Glutamatergic neuron (in vitro differentiated cells): ENCODE results near the gene SLC66A2. TPM values are rescaled to one million over a fixed set of nuclear protein-coding genes. Genes with fewer than 3 reads are reported as not detected.

Experiments
- DNase-seq: peaks from one replicate; pipeline ENCODE4 v3.0.0; 2022
- H3K27ac Mint-ChIP-seq: one replicate; pipeline ENCODE4 v1.8.0; 2020; ENCODE audit warnings: mild to moderate bottlenecking, mixed read lengths, inconsistent platforms; ENCODE audit not compliant: unreplicated experiment
- H3K27me3 Mint-ChIP-seq: one replicate; pipeline ENCODE4 v1.8.0; 2020; ENCODE audit warnings: mild to moderate bottlenecking, moderate library complexity, mixed read lengths, inconsistent platforms; ENCODE audit not compliant: unreplicated experiment
- H3K36me3 Mint-ChIP-seq: one replicate; pipeline ENCODE4 v1.8.0; 2020; ENCODE audit warnings: mild to moderate bottlenecking, mixed read lengths, inconsistent platforms; ENCODE audit not compliant: unreplicated experiment
- H3K4me1 Mint-ChIP-seq: one replicate; pipeline ENCODE4 v1.8.0; 2020; ENCODE audit warnings: mild to moderate bottlenecking, low read depth, mixed read lengths, inconsistent platforms; ENCODE audit not compliant: unreplicated experiment
- H3K4me3 Mint-ChIP-seq: one replicate; pipeline ENCODE4 v1.8.0; 2020; ENCODE audit warnings: mild to moderate bottlenecking, mixed read lengths, inconsistent platforms; ENCODE audit not compliant: unreplicated experiment
- H3K9me3 Mint-ChIP-seq: one replicate; pipeline ENCODE4 v1.8.0; 2020; ENCODE audit warnings: mild to moderate bottlenecking, moderate library complexity, mixed read lengths, inconsistent platforms; ENCODE audit not compliant: unreplicated experiment
- CTCF ChIP-seq: fragments of 200-600 bp; sonication (generic); IDR thresholded peaks from one replicate; pipeline ENCODE4 v1.5.0; 2021; ENCODE audit not compliant: partially characterized antibody, unreplicated experiment
- total RNA-seq: library from RNA; stranded (reverse); fragmentation: NEBNext Ultra II Directional; extraction: Animal tissue kit (Norgen Biotek cat#: 25700); gene quantifications from one replicate; pipeline ENCODE4 v1.2.1, GENCODE V29; 2021; ENCODE audit not compliant: unreplicated experiment

The SLC66A2 gene
- total RNA-seq, 1 donor from 2014 or later, result 56.6 TPM

DNA sequence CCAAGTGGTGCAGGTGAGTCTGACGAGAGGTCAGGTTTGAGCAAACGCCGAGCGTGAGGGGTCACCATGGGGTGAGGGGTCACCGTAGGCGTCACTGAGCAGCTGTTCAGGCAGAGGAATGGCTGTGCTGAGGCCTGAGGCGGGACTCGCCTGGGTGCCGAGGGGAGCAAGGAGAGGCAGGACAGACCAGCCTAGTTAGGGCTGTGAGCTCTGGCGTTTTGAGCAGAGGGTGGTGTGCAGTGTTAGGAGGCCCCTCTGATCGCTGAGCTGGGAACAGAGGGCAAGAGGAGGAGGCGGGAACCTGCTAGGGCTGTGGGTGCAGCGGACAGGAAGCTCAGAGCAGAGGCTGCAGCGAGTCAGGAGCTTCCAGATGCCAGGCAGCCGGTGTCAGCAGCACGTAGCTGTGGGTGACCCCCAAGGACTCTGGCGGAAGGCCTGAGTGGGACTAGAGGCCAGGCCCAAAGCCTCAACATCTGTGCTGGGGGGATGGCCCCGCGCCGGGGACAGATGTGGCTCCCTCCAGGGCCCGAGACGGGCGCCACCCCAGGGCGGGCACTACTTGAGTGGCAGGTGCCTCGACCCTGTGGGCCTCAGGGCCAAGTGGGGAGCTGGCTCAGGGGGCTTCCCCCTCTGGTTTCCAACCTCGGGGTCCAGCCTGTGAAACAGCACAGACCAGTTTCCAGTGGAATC is 98.0 kb downstream of the SLC66A2 start:
- DNase-seq, result no peak
- H3K36me3 Mint-ChIP-seq, result peaks cover 5% of the 10 kb centered on the region
- no peak overlapping the region for H3K27ac Mint-ChIP-seq
- peaks cover 14% of the 10 kb centered on the region for H3K4me1 Mint-ChIP-seq
- H3K4me3 Mint-ChIP-seq, result peak overlapping the region; percentile 46
- no peak for TF ChIP-seq CTCF
- peaks cover 10% of the 10 kb centered on the region for H3K27me3 Mint-ChIP-seq
- H3K9me3 Mint-ChIP-seq, result peaks cover 9% of the 10 kb centered on the region

DNA sequence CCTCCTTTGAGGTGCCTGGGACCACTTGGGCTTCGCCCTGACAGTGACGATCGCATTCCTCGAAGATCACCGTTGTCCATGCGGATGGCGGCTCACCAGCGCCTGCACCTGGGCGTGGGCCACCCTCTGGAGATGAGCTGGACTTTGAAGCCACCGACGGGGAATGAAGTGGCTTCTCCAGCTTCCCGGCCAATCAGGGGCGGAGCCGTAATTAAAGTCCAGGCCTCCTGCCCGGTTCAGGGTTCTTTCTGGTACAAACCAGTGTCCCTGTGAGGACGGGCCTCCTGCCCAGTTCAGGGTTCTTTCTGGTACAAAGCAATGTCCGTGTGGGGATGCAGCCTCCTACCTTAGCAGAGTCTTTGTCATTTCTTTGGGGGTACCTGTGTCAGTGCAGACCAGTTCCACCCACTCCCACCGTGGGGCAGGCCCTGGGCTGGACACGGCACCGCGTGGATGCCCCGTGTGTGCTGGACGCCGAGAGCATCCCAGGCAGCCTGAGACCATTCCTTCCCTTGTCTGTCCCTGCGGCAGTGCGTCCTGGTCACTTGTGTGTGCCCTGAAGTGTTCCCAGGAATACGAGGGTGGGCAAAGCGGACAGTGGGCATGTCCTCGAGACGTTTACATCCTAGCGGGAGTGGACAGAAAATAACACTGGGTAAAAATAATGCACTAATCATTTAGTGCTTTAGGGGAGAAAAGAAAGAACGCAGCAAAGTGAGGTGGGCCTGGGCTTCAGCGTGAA is 98.7 kb downstream of the SLC66A2 start:
- Mint-ChIP-seq H3K4me3 (peak overlapping the region; percentile 46), H3K36me3 (peaks cover 5% of the 10 kb centered on the region), H3K27ac (no peak overlapping the region), H3K27me3 (peaks cover 9% of the 10 kb centered on the region), H3K9me3 (peaks cover 9% of the 10 kb centered on the region), H3K4me1 (peaks cover 14% of the 10 kb centered on the region)
- no peak for TF ChIP-seq CTCF
- no peak for DNase-seq

Other genes starting within 250 kb of the SLC66A2 start
- 1.6 TPM for gene KCNG2, start 153.7 kb downstream of the SLC66A2 start, total RNA-seq
- not detected for gene HSBP1L1, start 13.0 kb upstream of the SLC66A2 start, total RNA-seq
- gene TXNL4A, start 36.9 kb upstream of the SLC66A2 start, total RNA-seq, result 104 TPM
- 94.6 TPM for gene RBFA, start 82.8 kb upstream of the SLC66A2 start, total RNA-seq
- gene ADNP2, start 157.6 kb upstream of the SLC66A2 start, total RNA-seq, result 31.0 TPM